Measurements from ENCODE around the gene LCOR.

Gene LCOR

DNA sequence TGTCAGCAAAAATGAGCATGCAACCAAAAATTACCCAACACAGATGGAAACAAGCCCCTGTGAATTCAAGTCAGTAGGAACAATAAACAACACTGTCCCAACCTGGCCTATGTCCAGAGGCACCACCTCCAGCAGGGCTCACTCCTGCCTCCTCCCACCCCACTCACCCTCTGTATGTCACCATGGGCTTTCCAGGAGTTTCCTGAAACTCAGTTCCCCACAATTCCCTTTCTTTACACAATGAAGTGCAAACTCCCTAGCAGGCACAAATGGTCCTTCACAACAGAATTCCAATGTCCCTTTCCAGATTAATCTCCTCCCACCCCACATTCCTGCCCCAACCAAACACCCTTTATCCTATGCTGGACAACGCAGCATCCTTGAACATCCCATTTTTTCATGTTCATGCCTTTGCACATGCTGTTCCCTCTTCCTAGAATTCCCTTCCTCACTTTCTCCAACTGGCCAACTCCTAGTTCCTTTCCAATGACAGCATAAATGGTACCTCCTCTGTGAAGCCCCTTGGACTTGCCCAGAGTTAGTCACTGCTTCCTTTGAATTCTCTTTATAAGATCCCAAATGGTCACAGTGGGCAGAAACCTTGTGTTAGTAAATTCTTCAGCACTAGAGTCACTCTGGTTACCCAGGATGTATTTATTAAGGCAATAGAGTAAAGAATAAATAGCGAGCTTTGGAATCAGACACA, 196.2 kb downstream of the LCOR start:
- DNase-seq (ENCODE audit: low read depth), result no peak
- TF ChIP-seq, protein P1, sequence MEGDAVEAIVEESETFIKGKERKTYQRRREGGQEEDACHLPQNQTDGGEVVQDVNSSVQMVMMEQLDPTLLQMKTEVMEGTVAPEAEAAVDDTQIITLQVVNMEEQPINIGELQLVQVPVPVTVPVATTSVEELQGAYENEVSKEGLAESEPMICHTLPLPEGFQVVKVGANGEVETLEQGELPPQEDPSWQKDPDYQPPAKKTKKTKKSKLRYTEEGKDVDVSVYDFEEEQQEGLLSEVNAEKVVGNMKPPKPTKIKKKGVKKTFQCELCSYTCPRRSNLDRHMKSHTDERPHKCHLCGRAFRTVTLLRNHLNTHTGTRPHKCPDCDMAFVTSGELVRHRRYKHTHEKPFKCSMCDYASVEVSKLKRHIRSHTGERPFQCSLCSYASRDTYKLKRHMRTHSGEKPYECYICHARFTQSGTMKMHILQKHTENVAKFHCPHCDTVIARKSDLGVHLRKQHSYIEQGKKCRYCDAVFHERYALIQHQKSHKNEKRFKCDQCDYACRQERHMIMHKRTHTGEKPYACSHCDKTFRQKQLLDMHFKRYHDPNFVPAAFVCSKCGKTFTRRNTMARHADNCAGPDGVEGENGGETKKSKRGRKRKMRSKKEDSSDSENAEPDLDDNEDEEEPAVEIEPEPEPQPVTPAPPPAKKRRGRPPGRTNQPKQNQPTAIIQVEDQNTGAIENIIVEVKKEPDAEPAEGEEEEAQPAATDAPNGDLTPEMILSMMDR (IDR thresholded peaks at IDR 0.05; ENCODE audit: low read depth, low read length), result no peak
- TF ChIP-seq, protein P2, sequence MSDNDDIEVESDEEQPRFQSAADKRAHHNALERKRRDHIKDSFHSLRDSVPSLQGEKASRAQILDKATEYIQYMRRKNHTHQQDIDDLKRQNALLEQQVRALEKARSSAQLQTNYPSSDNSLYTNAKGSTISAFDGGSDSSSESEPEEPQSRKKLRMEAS (IDR thresholded peaks at IDR 0.05; ENCODE audit: low read depth, low read length), result no peak
- no peak for TF ChIP-seq POLR2A (IDR thresholded peaks at IDR 0.05; ENCODE audit: extremely low read depth, insufficient read length)
- TF ChIP-seq MYC (IDR thresholded peaks at IDR 0.05; ENCODE audit: low read depth, low read length), result no peak

DNA sequence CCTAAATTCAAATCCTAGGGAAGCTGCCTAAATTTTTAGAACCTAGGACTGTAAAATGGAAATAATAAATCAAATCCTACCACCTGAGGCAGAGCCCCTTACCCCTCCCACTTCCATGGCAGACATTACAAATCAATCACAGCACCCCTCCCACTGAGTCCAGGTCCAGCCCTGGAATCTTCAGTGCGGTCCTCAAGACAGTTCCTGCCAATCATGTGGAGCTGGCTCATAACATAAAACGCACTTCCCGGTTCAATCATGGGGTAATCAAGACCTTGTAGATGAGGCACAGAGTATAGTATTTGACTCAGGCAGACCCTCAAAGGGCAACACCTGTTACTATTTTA, 196.7 kb downstream of the LCOR start:
- TF ChIP-seq MYC (IDR thresholded peaks at IDR 0.05; ENCODE audit: low read depth, low read length), result no peak
- TF ChIP-seq, protein P2 (IDR thresholded peaks at IDR 0.05; ENCODE audit: low read depth, low read length), result no peak
- TF ChIP-seq POLR2A (IDR thresholded peaks at IDR 0.05; ENCODE audit: extremely low read depth, insufficient read length), result no peak
- TF ChIP-seq, protein P1 (IDR thresholded peaks at IDR 0.05; ENCODE audit: low read depth, low read length), result no peak
- DNase-seq (ENCODE audit: low read depth), result no peak
- no peak overlapping the region for H3K4me3 ChIP-seq (ENCODE audit: low read depth, low read length)

More for the DNA sequence above, 196.2 kb downstream of the LCOR start:
- no peak overlapping the region for H3K4me3 ChIP-seq (ENCODE audit: low read depth, low read length)

DNA sequence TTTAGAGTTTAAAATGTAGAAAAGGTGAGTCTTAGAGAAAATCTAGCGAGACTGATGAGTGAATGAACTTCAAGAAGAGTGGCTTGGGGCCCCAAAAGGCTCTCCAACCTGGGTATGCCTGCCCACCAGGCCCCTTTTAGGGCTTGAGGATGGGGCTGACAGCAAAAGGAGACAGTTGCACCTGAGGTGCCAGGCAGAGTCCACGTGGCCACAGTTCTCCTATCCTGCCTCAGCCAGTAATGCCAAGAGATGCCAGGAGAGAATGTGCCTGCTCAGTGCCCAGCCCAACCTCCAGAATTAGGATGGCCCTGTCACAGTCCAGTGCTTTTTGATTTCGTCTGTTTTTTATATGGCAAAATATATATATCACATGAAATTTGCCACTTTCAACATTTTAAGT, 197.2 kb downstream of the LCOR start:
- no peak for DNase-seq (ENCODE audit: low read depth)
- TF ChIP-seq POLR2A (IDR thresholded peaks at IDR 0.05; ENCODE audit: extremely low read depth, insufficient read length) (no peak), MYC (IDR thresholded peaks at IDR 0.05; ENCODE audit: low read depth, low read length) (no peak)
- TF ChIP-seq, protein P1 (IDR thresholded peaks at IDR 0.05; ENCODE audit: low read depth, low read length), result no peak
- TF ChIP-seq, protein P2 (IDR thresholded peaks at IDR 0.05; ENCODE audit: low read depth, low read length), result no peak
- H3K4me3 ChIP-seq (ENCODE audit: low read depth, low read length), result no peak overlapping the region

DNA sequence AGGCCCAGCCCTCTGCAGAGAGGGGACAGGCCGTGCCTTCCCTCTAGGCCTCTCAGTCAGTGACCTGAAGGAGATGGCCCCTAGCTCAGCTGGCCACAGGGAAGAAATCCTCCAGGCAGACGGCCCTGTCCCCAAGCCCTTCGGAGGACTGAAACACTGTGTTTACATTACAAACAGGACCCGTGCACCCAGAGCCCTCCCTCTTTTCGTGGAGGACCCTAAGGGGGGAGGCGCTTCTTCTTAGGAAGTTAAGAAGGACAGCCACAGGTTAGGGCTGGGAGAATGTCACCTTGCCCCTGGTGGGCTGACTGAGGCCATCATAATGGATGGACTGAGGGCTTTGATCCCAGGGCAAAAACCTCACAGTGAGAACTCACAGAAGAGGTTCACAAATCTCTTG, 198.8 kb downstream of the LCOR start:
- TF ChIP-seq POLR2A (IDR thresholded peaks at IDR 0.05; ENCODE audit: extremely low read depth, insufficient read length), result no peak
- TF ChIP-seq, protein P1 (IDR thresholded peaks at IDR 0.05; ENCODE audit: low read depth, low read length), result no peak
- TF ChIP-seq, protein P2 (IDR thresholded peaks at IDR 0.05; ENCODE audit: low read depth, low read length), result no peak
- TF ChIP-seq MYC (IDR thresholded peaks at IDR 0.05; ENCODE audit: low read depth, low read length), result no peak
- no peak overlapping the region for H3K4me3 ChIP-seq (ENCODE audit: low read depth, low read length)
- DNase-seq (ENCODE audit: low read depth), result no peak

DNA sequence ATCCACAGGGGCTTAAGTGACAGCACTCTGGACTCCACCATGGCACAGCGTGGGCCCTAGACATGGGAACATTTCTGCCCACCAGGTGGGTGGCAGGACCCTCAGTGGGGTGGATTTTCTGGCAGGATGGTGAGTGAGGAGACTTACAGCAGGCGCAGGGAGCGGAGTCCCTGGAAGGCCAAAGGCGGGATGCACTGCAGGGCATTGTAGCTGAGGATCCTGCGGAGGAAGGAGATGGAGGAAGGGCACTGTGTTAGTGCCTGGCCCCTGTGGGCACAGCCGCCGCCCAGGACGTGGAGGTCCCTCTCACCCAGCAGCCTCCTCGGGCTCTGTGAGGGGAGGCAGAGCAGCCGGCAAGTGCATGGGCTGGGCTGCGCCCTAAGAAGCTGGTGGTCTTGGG, 199.4 kb downstream of the LCOR start:
- DNase-seq (ENCODE audit: low read depth), result no peak
- TF ChIP-seq, protein P1 (IDR thresholded peaks at IDR 0.05; ENCODE audit: low read depth, low read length), result no peak
- TF ChIP-seq, protein P2 (IDR thresholded peaks at IDR 0.05; ENCODE audit: low read depth, low read length), result no peak
- TF ChIP-seq MYC (IDR thresholded peaks at IDR 0.05; ENCODE audit: low read depth, low read length) (no peak), POLR2A (IDR thresholded peaks at IDR 0.05; ENCODE audit: extremely low read depth, insufficient read length) (no peak)
- H3K4me3 ChIP-seq (ENCODE audit: low read depth, low read length), result no peak overlapping the region

Measured in NB4 (cell line).